Osteoblast (primary cell): ENCODE data around the gene TBC1D9B. TPM values are rescaled to one million over a fixed set of nuclear protein-coding genes. Genes with fewer than 3 reads are reported as not detected.

ENCODE experiments used
- DNase-seq: peaks from one replicate; pipeline ENCODE4 v3.0.0; 2011; ENCODE audit warnings: low spot score, mixed read lengths; ENCODE audit not compliant: insufficient read length; ENCODE audit errors: missing footprints
- H2AFZ ChIP-seq: 2 replicates; pipeline ENCODE4 v1.6.0; 2011; ENCODE audit warnings: mild to moderate bottlenecking, low read length
- H3K27ac ChIP-seq: 2 replicates; pipeline ENCODE4 v1.5.1; 2011; ENCODE audit warnings: mild to moderate bottlenecking, low read depth, low read length, moderate library complexity
- H3K27me3 ChIP-seq: 2 replicates; pipeline ENCODE4 v1.6.0; 2012; ENCODE audit warnings: mild to moderate bottlenecking, control low read depth, inconsistent platforms, low read length, moderate library complexity; ENCODE audit not compliant: insufficient read depth
- H3K36me3 ChIP-seq: 2 replicates; pipeline ENCODE4 v1.5.1; 2011; ENCODE audit warnings: mild to moderate bottlenecking, low read length, control low read depth, moderate library complexity; ENCODE audit not compliant: insufficient read depth
- H3K4me1 ChIP-seq: 2 replicates; pipeline ENCODE4 v1.5.1; 2011; ENCODE audit warnings: mild to moderate bottlenecking, low read length, control low read depth, moderate library complexity; ENCODE audit not compliant: insufficient read depth
- H3K4me2 ChIP-seq: 2 replicates; pipeline ENCODE4 v1.6.0; 2011; ENCODE audit warnings: mild to moderate bottlenecking, low read length; ENCODE audit not compliant: insufficient read depth
- H3K4me3 ChIP-seq: fragments of 200-600 bp; sonication (generic); 3 replicates; pipeline ENCODE4 v1.5.1; 2012; ENCODE audit warnings: mild to moderate bottlenecking, low read length, inconsistent platforms; ENCODE audit not compliant: insufficient read depth
- H3K79me2 ChIP-seq: 2 replicates; pipeline ENCODE4 v1.6.0; 2012; ENCODE audit warnings: mild to moderate bottlenecking, low read length, control low read depth, inconsistent platforms; ENCODE audit not compliant: insufficient read depth
- H3K9me3 ChIP-seq: 2 replicates; pipeline ENCODE4 v1.5.1; 2011; ENCODE audit warnings: low read depth, low read length, control low read depth
- H4K20me1 ChIP-seq: 2 replicates; pipeline ENCODE4 v1.6.0; 2012; ENCODE audit warnings: mild to moderate bottlenecking, low read length, control low read depth; ENCODE audit not compliant: insufficient read depth
- total RNA-seq: library from RNA; depleted of rRNA; stranded (reverse); fragments of >200 nt; gene quantifications from 2 replicates; pipeline ENCODE4 v1.2.3, GENCODE V29; 2012
- TF ChIP-seq, protein P1 (sequence below): IDR thresholded peaks from 2 replicates; pipeline ENCODE4 v1.5.1; 2011; ENCODE audit warnings: mild to moderate bottlenecking, low read depth, low read length, moderate library complexity; ENCODE audit errors: extremely low read depth

TBC1D9B gene
- total RNA-seq, 1 donor, result 89.4 TPM

DNA sequence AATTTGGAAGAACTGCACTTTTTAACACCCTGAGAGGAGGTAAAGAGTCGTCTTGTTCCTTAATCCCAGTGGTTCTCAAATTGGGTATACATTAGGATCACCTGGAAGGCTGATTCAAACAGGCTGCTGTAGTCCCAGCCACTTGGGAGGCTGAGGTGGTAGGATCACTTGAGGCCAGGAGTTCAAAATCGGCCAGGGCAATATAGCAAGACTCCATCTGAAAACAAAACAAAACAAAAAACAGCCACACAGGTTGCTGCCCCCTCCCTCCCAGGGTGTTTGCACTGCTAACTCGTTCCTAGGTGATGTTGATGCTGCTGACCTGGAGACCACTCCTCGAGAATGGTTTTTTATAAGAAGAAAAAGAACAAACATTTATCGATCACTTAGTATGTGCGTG lies 1.5 kb upstream of the TBC1D9B start:
- H3K9me3 ChIP-seq, result no peaks in the 10 kb centered on the region
- peak; percentile 49 for DNase-seq
- peaks cover 21% of the 10 kb centered on the region for H4K20me1 ChIP-seq
- H3K4me3 ChIP-seq, result no peak overlapping the region
- TF ChIP-seq, protein P1, sequence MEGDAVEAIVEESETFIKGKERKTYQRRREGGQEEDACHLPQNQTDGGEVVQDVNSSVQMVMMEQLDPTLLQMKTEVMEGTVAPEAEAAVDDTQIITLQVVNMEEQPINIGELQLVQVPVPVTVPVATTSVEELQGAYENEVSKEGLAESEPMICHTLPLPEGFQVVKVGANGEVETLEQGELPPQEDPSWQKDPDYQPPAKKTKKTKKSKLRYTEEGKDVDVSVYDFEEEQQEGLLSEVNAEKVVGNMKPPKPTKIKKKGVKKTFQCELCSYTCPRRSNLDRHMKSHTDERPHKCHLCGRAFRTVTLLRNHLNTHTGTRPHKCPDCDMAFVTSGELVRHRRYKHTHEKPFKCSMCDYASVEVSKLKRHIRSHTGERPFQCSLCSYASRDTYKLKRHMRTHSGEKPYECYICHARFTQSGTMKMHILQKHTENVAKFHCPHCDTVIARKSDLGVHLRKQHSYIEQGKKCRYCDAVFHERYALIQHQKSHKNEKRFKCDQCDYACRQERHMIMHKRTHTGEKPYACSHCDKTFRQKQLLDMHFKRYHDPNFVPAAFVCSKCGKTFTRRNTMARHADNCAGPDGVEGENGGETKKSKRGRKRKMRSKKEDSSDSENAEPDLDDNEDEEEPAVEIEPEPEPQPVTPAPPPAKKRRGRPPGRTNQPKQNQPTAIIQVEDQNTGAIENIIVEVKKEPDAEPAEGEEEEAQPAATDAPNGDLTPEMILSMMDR, result no peak
- H3K79me2 ChIP-seq, result peaks cover 30% of the 10 kb centered on the region
- H3K4me2 ChIP-seq, result no peak overlapping the region
- no peak overlapping the region for H3K27ac ChIP-seq
- H2AFZ ChIP-seq, result no peak overlapping the region
- peaks cover 13% of the 10 kb centered on the region for H3K4me1 ChIP-seq
- H3K27me3 ChIP-seq, result no peaks in the 10 kb centered on the region
- H3K36me3 ChIP-seq, result peaks cover 8% of the 10 kb centered on the region

DNA sequence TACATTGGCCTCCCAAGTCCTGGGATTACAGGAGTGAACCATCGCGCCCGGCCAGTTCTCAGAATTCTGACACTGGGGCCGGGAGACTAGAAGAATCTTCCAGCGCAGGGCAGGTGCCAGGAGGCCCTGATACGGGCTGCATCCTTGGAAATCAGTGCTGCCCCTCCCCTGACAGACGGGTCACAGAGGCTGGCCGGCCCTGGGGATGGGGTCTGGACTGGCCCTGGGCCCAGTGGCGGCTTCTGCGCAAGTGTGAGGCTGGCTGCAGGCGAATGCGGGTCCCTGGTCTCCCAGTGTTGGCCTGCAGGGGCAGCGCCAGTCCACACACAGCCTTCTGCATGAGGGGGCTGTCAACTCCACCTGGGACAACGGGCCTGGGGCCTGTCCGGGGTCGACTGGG lies 831 bp upstream of the TBC1D9B start:
- Histone ChIP-seq H3K27ac (no peak overlapping the region), H3K4me1 (peaks cover 6% of the 10 kb centered on the region), H3K9me3 (no peaks in the 10 kb centered on the region), H3K79me2 (peaks cover 33% of the 10 kb centered on the region), H3K4me3 (peak overlapping the region; percentile 86), H3K4me2 (peak overlapping the region; percentile 93), H4K20me1 (peaks cover 21% of the 10 kb centered on the region), H2AFZ (peak overlapping the region; percentile 62), H3K36me3 (peaks cover 11% of the 10 kb centered on the region), H3K27me3 (no peaks in the 10 kb centered on the region)
- TF ChIP-seq, protein P1, result peak; percentile 26
- peak; percentile 23 for DNase-seq

DNA sequence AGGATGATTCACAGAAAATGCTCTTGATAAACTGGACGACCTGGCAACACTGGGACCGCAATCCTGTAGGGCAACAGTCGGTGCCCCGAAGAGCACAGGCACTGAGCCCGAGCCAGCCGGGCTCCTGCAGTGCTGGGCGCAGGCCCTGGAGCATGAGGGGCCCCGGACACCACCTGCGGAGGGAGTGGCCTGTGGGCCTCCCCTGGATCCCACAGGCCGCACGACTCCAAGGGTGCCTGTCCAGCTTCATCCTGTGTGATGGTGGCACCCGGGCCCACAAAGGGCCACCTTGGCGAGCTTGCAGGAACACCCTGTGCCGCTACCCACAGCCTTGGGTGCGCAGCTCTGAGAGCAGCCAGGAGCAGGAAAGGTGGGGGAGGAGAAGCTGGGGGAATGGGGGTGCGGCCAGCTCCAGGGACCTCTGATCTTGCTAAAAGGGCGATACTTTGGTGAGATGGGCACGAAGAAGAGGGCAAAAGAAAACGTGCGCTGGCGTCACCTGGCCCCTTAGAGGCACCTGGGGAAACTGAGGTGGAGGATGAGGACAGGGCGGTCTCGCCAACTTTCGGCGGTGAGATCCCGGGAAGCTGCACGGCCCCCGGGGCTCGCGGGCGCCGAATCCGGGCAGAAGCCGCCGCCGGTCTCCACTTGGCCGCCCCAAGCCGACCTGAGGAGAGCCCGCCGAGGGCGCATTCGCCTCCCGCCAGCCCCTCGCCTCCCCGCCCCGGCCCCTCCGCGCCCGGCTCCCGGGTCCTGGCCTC lies 722 bp downstream of the TBC1D9B start:
- TF ChIP-seq, protein P1, result no peak
- Histone ChIP-seq H3K9me3 (no peaks in the 10 kb centered on the region), H3K4me2 (peak overlapping the region; percentile 89), H3K27ac (peak overlapping the region; percentile 37), H3K27me3 (no peaks in the 10 kb centered on the region), H3K4me3 (peak overlapping the region; percentile 86), H2AFZ (peak overlapping the region; percentile 84), H3K79me2 (peaks cover 43% of the 10 kb centered on the region), H3K4me1 (peaks cover 6% of the 10 kb centered on the region), H3K36me3 (peaks cover 23% of the 10 kb centered on the region), H4K20me1 (peaks cover 21% of the 10 kb centered on the region)
- DNase-seq, result peak; percentile 90

DNA sequence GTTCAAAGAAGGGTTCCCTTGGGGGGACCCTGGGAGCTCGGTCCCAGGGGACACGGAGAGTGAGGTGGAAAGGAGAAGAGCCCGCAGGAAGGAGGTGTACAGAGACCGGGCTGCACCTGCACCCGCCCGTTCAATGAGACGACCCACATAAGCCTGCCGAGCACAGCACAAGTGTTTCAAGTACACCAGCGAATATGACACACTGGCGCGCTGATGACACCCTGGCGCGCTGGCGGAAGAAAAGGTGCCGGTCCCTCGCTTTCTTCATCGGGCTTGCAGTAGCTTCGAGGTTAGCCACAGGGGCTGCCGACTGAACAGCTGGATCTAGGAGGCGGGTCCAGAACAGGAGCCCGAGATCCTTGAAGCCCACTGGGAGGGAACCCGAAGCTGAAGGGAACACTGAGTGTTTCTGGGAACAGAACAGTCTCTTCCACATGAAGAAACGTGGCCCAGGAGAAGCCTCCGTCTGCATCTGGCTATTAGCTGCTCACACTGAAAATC lies 1.4 kb downstream of the TBC1D9B start:
- no peaks in the 10 kb centered on the region for H3K27me3 ChIP-seq
- peaks cover 21% of the 10 kb centered on the region for H4K20me1 ChIP-seq
- TF ChIP-seq, protein P1, result no peak
- peak overlapping the region; percentile 37 for H3K27ac ChIP-seq
- no peak overlapping the region for H2AFZ ChIP-seq
- DNase-seq, result peak; percentile 71
- peak overlapping the region; percentile 86 for H3K4me3 ChIP-seq
- peaks cover 25% of the 10 kb centered on the region for H3K36me3 ChIP-seq
- peaks cover 47% of the 10 kb centered on the region for H3K79me2 ChIP-seq
- no peaks in the 10 kb centered on the region for H3K9me3 ChIP-seq
- H3K4me1 ChIP-seq, result peaks cover 6% of the 10 kb centered on the region
- H3K4me2 ChIP-seq, result peak overlapping the region; percentile 89
